HL-60 (cell line): ENCODE measurements around the gene EHHADH.
"Not testable (repeated sequence)": the region's sequence is repeated elsewhere in the genome, so short reads cannot be mapped to it uniquely, and the experiment has no call there.

Source experiments
- DNase-seq, 2 experiments: peaks; one replicate each; pipeline ENCODE4 v3.0.0-alpha.2; 2010 to 2020; ENCODE audit warnings: low read depth in 1 of 2, low spot score in 1 of 2
- H3K27ac ChIP-seq: fragments of 250-450 bp; sonication (Bioruptor Pico); replicated peaks from 2 replicates; pipeline ENCODE4 v1.5.1; 2020; ENCODE audit warnings: mild to moderate bottlenecking, moderate library complexity
- H3K27me3 ChIP-seq: fragments of 250-450 bp; sonication (Bioruptor Pico); 2 replicates; pipeline ENCODE4 v1.5.1; 2021; ENCODE audit warnings: mild to moderate bottlenecking, moderate library complexity; ENCODE audit not compliant: insufficient read depth, poor library complexity, severe bottlenecking
- H3K4me3 ChIP-seq: replicated peaks from 2 replicates; pipeline ENCODE4 v1.5.1; 2011; ENCODE audit warnings: mild to moderate bottlenecking, control low read depth, low read length; ENCODE audit not compliant: insufficient read depth
- GABPA ChIP-seq: IDR thresholded peaks from 2 replicates; pipeline ENCODE4 v1.6.1; 2012; ENCODE audit warnings: low read depth
- POLR2AphosphoS5 ChIP-seq: IDR thresholded peaks from 2 replicates; pipeline ENCODE4 v1.6.1; 2012; ENCODE audit warnings: low read depth
- SPI1 ChIP-seq: IDR thresholded peaks from 2 replicates; pipeline ENCODE4 v1.6.1; 2012; ENCODE audit warnings: low read depth, mild to moderate bottlenecking, borderline replicate concordance
- long read RNA-seq: library from polyadenylated mRNA; unstranded; transcript quantifications from one replicate; pipeline ENCODE4 v2.0.0, GENCODE V29; 2020
- TF ChIP-seq, protein P1 (sequence below): IDR thresholded peaks from 2 replicates; pipeline ENCODE4 v1.6.1; 2012; ENCODE audit warnings: low read depth; ENCODE audit not compliant: insufficient replicate concordance
- TF ChIP-seq, protein P2 (sequence below): IDR thresholded peaks from one replicate; pipeline ENCODE4 v1.5.1; 2011; ENCODE audit warnings: low read length, control low read depth, inconsistent platforms; ENCODE audit not compliant: insufficient read depth

The EHHADH gene
- long read RNA-seq, partial matches to known transcripts = 0 of 2 reads
- long read RNA-seq, other reads (novel, unspliced or antisense) = 2 of 2 reads

DNA sequence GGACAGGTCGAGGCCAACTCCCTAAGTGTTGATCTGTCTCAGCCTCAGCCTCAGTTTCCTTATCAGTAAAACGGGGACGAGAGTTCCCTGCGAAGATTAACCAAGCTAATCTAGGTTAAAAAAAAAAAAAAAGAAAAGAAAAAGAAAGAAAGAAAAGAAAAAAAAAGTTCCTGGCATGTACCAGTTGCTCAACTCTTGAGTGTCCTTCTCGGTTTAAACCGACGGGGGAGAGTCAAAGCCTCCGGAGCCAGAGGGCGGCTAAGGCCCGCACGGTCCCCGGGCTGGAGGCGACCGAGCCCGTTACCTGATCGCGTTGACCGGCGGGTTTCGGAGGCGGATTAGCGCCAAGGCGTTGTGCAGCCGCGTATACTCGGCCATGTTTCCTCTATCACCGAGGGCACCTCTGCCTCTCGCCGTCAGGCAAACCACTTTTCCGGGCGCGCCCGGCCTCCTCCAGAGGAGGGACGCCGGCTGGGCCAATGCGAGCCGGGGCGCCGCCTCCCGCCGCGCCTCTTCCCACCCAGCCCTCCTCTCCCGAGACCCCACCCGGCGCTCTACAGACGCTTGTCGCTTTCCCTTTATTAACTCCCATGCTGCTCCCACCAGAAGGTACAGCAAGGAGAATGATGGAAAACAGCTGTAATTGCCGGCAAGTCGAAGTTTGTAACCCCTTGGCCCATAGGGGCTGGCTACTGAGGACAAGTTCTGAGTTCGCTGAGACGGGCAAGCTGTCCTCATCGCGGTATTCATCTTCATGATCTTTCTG is at the start of gene EHHADH:
Gene EHHADH, minus strand, starts transcription at position 405 of the 766 bp plus-strand sequence. Its CDS starts 27 bp downstream, at position 378.
- Histone ChIP-seq H3K27ac (no peak within 1 kb of the TSS), H3K27me3 (no peaks in the 10 kb centered on the region), H3K4me3 (peak within 1 kb of the TSS; percentile 24)
- no peak for TF ChIP-seq SPI1
- TF ChIP-seq GABPA = no peak
- TF ChIP-seq, protein P1, sequence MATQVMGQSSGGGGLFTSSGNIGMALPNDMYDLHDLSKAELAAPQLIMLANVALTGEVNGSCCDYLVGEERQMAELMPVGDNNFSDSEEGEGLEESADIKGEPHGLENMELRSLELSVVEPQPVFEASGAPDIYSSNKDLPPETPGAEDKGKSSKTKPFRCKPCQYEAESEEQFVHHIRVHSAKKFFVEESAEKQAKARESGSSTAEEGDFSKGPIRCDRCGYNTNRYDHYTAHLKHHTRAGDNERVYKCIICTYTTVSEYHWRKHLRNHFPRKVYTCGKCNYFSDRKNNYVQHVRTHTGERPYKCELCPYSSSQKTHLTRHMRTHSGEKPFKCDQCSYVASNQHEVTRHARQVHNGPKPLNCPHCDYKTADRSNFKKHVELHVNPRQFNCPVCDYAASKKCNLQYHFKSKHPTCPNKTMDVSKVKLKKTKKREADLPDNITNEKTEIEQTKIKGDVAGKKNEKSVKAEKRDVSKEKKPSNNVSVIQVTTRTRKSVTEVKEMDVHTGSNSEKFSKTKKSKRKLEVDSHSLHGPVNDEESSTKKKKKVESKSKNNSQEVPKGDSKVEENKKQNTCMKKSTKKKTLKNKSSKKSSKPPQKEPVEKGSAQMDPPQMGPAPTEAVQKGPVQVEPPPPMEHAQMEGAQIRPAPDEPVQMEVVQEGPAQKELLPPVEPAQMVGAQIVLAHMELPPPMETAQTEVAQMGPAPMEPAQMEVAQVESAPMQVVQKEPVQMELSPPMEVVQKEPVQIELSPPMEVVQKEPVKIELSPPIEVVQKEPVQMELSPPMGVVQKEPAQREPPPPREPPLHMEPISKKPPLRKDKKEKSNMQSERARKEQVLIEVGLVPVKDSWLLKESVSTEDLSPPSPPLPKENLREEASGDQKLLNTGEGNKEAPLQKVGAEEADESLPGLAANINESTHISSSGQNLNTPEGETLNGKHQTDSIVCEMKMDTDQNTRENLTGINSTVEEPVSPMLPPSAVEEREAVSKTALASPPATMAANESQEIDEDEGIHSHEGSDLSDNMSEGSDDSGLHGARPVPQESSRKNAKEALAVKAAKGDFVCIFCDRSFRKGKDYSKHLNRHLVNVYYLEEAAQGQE = no peak
- TF ChIP-seq POLR2AphosphoS5 = no peak
- TF ChIP-seq, protein P2, sequence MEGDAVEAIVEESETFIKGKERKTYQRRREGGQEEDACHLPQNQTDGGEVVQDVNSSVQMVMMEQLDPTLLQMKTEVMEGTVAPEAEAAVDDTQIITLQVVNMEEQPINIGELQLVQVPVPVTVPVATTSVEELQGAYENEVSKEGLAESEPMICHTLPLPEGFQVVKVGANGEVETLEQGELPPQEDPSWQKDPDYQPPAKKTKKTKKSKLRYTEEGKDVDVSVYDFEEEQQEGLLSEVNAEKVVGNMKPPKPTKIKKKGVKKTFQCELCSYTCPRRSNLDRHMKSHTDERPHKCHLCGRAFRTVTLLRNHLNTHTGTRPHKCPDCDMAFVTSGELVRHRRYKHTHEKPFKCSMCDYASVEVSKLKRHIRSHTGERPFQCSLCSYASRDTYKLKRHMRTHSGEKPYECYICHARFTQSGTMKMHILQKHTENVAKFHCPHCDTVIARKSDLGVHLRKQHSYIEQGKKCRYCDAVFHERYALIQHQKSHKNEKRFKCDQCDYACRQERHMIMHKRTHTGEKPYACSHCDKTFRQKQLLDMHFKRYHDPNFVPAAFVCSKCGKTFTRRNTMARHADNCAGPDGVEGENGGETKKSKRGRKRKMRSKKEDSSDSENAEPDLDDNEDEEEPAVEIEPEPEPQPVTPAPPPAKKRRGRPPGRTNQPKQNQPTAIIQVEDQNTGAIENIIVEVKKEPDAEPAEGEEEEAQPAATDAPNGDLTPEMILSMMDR = no peak
- peak in 1 of 2 experiments; percentile 34 for DNase-seq

GRCh38 chr3:185299918-185300426 is 46.1 kb upstream of the EHHADH start:
- H3K27ac ChIP-seq, H3K4me3 ChIP-seq, H3K27me3 ChIP-seq: not testable (repeated sequence)
- DNase-seq = peak in 1 of 2 experiments; percentile 37
- TF ChIP-seq SPI1 = peak; percentile 76

DNA sequence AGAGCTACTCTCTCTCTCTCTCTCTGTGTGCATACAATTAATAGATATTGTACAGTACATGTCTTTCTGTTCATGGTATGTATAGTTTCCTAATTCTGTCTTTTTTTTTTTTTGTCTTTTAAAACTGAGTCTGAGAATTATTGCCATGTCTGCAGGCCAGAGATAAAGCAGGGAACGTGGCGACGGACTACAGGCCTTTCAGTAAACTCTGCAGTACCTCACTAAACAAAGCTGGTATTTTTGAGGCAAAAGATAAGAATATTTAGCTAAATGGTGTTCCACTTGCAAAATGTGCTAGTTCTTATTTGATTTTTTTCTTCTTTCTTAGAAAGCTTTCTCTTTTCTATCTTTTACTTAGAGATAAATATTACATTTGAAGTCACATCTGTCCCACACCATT is 44.0 kb upstream of the EHHADH start:
- Histone ChIP-seq H3K27ac (no peak overlapping the region), H3K4me3 (no peak overlapping the region), H3K27me3 (no peaks in the 10 kb centered on the region)
- TF ChIP-seq, protein P1 = no peak
- DNase-seq = no peak

GRCh38 chr3:185292238-185292637 is 38.4 kb upstream of the EHHADH start:
- no peak for TF ChIP-seq SPI1
- TF ChIP-seq, protein P2 = no peak
- TF ChIP-seq, protein P1 = no peak
- no peak for TF ChIP-seq GABPA
- no peak for TF ChIP-seq POLR2AphosphoS5
- Histone ChIP-seq H3K4me3 (no peak overlapping the region), H3K27ac (no peak overlapping the region), H3K27me3 (no peaks in the 10 kb centered on the region)
- no peak for DNase-seq
